ENCODE results near the gene SLC34A3.

Gene SLC34A3

GRCh38 chr9:137217276-137218211 lies 13.2 kb upstream of the SLC34A3 start:
- DNase-seq (ENCODE audit: low read depth in 2 of 3, low spot score in 2 of 3): no peak

- no peak for DNase-seq (ENCODE audit: low read depth in 2 of 3, low spot score in 2 of 3)
Observed at GRCh38 chr9:137218212-137218753, 12.4 kb upstream of the SLC34A3 start.

GRCh38 chr9:137218754-137219271 lies 11.9 kb upstream of the SLC34A3 start:
- no peak for DNase-seq (ENCODE audit: low read depth in 2 of 3, low spot score in 2 of 3)

- no peak for DNase-seq (ENCODE audit: low read depth in 2 of 3, low spot score in 2 of 3)
Observed at GRCh38 chr9:137219757-137220316, 10.9 kb upstream of the SLC34A3 start.

- no peak for DNase-seq (ENCODE audit: low read depth in 2 of 3, low spot score in 2 of 3)
Observed at GRCh38 chr9:137220317-137221094, 10.2 kb upstream of the SLC34A3 start.

- no peak for DNase-seq (ENCODE audit: low read depth in 2 of 3, low spot score in 2 of 3)
Observed at GRCh38 chr9:137221095-137221505, 9.6 kb upstream of the SLC34A3 start.

- DNase-seq (ENCODE audit: low read depth in 2 of 3, low spot score in 2 of 3): no peak
Observed at GRCh38 chr9:137221506-137222111, 9.1 kb upstream of the SLC34A3 start.

- DNase-seq (ENCODE audit: low read depth in 2 of 3, low spot score in 2 of 3): no peak
Observed at GRCh38 chr9:137222190-137223077, 8.3 kb upstream of the SLC34A3 start, which contains the start of gene RNF208. TSS of gene RNF208 (minus strand) at chr9:137222240. CDS start at chr9:137221212, 1,028 bp downstream.

GRCh38 chr9:137223078-137223970 lies 7.4 kb upstream of the SLC34A3 start:
- DNase-seq (ENCODE audit: low read depth in 2 of 3, low spot score in 2 of 3): peak; percentile 97 to 99 (median 99)

GRCh38 chr9:137224830-137225694 lies 5.6 kb upstream of the SLC34A3 start, which contains the start of gene CYSRT1:
TSS of gene CYSRT1 (plus strand) at chr9:137225174. CDS start at chr9:137225622, 448 bp downstream.
- no peak for DNase-seq (ENCODE audit: low read depth in 2 of 3, low spot score in 2 of 3)

- no peak for DNase-seq (ENCODE audit: low read depth in 2 of 3, low spot score in 2 of 3)
Observed at GRCh38 chr9:137225699-137226331, 4.9 kb upstream of the SLC34A3 start.

GRCh38 chr9:137226338-137227053 lies 4.2 kb upstream of the SLC34A3 start:
- DNase-seq (ENCODE audit: low read depth in 2 of 3, low spot score in 2 of 3): no peak

GRCh38 chr9:137227054-137227852 lies 3.4 kb upstream of the SLC34A3 start, which contains the start of gene RNF224:
TSS of gene RNF224 (plus strand) at chr9:137227502. CDS start at chr9:137228336, 834 bp downstream.
- peak; percentile 51 to 79 (median 72) for DNase-seq (ENCODE audit: low read depth in 2 of 3, low spot score in 2 of 3)

GRCh38 chr9:137227853-137228505 lies 2.7 kb upstream of the SLC34A3 start:
- no peak for DNase-seq (ENCODE audit: low read depth in 2 of 3, low spot score in 2 of 3)

- no peak for DNase-seq (ENCODE audit: low read depth in 2 of 3, low spot score in 2 of 3)
Observed at GRCh38 chr9:137228506-137228967, 2.2 kb upstream of the SLC34A3 start.
